GM21825 (cell line): ENCODE results near the gene APOC3.
"Not testable (repeated sequence)": the region's sequence is repeated elsewhere in the genome, so short reads cannot be mapped to it uniquely, and the experiment has no call there.

Experiments
- ATAC-seq: cut with Tn5 transposase; IDR thresholded peaks from one replicate; pipeline ENCODE4 v1.9.1; 2021; ENCODE audit warnings: mild to moderate bottlenecking, moderate library complexity; ENCODE audit not compliant: unreplicated experiment

Gene APOC3

DNA sequence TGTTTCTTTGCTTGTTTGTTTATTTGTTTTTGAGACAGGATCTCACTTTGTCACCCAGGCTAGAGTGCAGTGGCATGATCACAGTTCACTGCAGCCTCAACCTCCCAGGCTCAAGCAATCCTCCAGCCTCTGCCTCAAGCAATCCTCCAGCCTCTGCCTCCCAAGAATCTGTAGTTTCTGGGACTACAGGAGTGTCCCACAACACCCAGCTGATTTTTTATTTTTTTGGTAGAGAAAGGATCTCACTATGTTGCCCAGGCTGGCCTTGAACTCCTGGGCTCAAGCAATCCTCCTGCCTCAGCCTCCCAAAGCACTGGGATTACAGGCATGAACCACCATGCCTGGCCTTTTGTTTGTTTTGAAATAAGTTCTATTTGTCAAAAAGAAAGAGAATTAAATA, 28.0 kb upstream of the APOC3 start:
- ATAC-seq = not testable (repeated sequence)

GRCh38 chr11:116804001-116804400, 25.7 kb upstream of the APOC3 start:
- ATAC-seq = no peak

GRCh38 chr11:116807601-116808261, 22.0 kb upstream of the APOC3 start:
- ATAC-seq = no peak

DNA sequence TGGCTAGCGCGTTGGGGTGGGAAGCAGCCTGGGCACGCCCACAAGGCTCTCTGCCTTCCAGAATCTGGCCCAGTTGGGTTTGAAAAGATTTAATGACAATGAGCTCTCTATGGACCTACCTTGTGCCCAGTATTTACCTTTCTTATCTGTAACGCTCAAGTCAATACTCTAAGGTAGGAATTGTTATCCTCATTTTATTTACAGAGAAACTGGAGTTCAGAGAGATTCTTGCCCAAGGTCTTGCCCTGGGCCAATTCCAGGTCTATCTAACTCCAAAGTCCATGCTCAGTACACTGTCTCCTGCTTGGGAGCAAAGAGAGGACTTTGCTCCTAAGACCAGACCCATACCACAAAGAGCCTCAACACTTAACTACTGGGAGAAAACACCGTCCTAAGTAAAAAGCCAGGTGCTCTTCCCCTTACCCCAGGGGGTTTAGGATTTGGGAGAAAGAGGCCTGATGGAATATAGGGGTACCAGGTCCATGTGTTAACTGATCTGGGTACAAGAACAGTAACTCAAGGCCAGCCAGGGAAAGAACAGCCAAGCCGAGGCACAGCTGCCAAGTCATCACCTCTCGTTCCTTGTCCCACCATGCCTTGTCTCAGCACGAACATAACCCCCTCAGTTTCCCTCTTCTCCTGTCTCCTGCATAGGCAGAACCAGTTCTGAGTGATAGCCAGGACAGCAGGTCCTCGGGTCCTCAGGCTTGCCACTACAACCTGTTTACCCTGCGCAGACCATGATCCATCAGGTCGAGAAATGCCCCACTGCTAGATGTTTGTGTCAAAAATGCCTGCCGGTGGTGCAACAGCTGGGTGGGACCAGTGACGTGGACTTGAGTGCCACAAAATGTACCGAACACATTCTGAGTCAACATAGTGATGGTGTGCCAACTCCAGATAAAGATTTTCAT, 21.2 kb upstream of the APOC3 start:
- no peak for ATAC-seq

GRCh38 chr11:116811194-116811593, 18.5 kb upstream of the APOC3 start:
- ATAC-seq = no peak

DNA sequence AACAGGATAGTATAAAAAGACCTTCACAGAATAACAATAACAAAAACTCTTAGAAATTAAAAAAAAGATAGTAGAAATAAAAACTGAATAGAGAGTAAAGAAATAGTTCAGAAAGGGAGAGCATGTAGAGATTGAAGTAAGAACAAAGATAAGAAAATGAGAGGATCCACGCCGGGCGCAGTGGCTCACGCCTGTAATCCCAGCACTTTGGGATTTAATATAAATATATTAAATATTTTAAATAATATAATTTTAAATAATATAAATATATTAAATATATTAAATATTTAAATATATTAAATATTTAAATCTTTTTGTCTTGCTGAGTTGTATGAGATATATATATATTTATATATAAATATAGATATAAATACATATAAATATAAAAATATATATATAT, 17.6 kb upstream of the APOC3 start:
- ATAC-seq = no peak

DNA sequence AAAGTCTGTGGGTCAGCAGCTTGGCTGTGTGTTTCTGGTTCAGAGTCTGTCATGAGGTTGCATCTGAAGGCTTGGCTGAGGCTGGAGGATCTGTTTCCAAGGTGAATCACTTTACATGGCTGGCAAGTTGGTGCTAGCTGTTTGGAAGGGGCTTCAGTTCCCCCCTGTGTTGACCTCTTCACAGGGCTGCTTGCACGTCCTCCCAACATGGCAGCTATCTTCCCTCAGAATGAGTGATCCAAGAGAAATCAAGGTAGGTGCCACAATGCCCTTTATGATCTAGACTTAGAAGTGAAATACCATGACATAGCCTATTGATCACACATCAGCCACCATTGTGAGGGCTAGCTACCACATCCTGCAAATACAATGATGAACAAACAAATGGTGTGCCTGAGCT, 16.5 kb upstream of the APOC3 start:
- ATAC-seq = no peak

DNA sequence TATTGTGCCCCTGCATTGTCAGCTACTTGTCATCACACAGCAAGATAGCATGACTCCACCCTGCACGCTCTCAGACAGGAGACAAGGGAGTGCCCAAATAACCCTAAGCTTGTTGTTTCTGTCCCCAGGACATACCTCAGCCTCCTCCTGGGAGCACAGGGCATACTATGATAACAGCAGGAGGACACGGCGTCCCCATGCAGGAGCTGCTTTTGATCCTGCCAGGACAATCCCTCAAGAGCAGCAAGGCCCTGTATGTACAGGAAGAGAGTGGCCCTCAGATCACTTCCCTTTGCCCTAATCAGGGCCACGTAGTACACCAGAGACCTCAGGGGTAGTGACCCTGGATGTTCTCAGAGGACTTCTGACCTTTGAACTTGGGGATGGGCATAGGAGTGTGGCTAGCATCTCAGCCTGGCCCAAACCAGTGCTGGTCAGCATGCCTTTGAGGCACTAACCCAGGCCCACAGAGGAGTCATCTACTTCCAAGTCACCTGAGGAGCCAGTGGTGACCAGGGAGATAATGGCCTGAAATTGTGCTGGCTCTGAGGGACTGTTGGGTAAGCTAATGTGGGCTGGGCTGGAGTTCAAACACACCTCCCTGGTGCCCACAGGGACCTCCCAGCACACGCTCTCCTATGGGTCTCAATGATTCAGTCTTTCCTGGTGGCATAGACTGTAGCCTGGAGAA, 15.8 kb upstream of the APOC3 start:
- ATAC-seq = no peak

- no peak for ATAC-seq
Measured at GRCh38 chr11:116814502-116814901, 15.2 kb upstream of the APOC3 start.

DNA sequence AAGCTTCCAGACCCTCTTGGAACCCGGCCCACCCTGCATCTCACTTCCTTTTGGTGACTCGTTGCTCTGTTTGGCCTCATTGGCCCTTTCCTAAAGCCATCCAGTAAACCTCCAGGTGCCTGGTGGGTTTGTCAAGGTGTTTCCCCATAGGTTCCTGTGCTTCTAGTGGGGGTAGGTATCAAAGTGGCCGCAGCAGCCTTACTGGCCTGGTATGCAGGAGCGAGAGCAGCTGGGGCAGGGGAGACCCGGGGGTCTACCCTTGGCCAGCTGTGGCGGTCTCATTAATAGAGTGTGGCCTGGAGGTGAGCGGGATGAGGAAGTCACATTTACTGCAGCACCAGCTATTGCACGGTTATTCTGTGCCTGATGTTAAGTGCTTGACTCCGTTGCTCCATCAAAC, 10.7 kb upstream of the APOC3 start:
- ATAC-seq = no peak

- no peak for ATAC-seq
Measured at GRCh38 chr11:116821050-116821918, 8.4 kb upstream of the APOC3 start.

GRCh38 chr11:116822575-116822974, 7.1 kb upstream of the APOC3 start:
- no peak for ATAC-seq

GRCh38 chr11:116823031-116823843, 6.5 kb upstream of the APOC3 start, which contains the start of gene APOA4:
Gene APOA4, minus strand, starts transcription at chr11:116823304. Its CDS starts 113 bp downstream, at chr11:116823191.
- ATAC-seq = no peak

GRCh38 chr11:116825434-116825833, 4.3 kb upstream of the APOC3 start:
- no peak for ATAC-seq

DNA sequence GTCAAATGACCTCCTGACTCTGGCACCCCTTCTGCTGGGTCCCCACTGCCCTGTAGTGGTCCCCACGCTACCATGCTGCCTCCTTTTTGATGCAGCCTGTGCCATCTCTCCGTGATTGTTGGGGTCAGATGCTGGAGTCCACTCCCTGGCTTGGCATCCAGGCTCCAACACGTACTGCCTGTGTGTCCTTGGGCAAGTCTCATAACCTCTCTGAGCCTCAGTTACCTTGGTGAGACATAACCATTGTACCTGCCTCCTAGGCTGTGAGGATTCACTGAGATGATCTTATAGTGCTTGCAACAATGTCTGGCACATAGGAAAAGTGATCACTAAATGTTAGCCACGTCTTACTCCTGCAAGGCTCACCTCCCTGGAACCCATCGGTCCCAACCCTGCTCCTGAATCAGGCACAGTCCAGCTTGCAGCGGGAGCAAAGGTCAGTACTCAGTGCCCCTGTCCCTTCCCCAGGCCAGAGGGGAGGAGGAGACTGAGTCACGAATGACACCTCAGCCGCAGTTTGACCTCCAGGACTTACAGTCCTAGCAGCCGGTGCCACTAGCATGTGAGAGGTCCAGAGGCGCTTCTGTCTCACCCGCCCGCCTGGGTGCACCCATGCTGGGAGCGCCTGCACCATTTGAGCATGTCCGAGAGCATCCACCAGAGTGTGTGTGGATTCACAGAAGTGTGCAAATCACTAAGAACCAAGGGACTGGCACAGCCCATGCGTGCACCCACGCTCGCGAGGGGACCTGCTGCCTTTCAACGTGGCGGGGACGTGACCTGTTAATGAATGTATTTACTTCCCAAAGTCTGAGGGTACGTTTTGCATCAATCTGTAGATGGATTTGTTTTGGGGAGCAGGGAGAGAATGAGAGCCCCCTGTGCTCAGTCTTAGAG, 3.6 kb upstream of the APOC3 start:
- ATAC-seq = no peak

DNA sequence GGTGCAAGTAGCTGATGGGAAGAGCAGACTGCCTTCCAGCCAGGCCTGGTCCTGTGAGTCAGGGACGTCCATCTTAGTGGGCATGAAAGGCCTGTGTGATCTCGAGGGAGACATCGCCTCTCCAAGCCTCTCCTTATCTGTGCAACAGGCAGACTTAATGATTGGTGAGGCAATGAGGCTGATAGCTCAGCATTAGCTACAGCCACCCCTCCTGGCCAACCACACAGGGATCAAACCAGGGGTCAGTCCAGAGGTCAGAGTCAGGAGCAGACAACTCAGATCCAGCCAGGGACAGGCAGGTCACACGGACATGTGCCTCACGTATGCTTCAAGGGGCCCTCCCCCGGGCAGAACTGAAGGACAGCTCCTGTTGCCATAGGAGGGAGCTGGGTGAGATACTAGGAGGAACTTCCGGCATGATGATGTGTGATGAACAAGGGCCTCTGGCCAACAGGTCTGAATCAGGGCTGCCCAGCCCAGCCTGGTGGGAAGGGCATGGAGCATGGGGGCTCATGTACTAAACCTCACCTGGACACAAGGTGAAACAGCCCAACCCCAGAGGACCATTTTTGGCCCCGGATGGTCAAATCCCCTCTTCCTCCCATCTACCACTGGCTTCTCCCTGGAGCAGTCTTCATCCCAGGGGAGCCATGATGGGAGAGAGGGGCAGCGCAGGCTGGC, 2.8 kb upstream of the APOC3 start:
- no peak for ATAC-seq

- ATAC-seq = no peak
Measured at GRCh38 chr11:116827461-116827860, 2.2 kb upstream of the APOC3 start.
